HS-5 (cell line): ENCODE results near the gene SRSF2.
"Not testable (repeated sequence)": the region's sequence is repeated elsewhere in the genome, so short reads cannot be mapped to it uniquely, and the experiment has no call there.

Experiments
- DNase-seq: peaks from one replicate; pipeline ENCODE4 v3.0.0-alpha.2; 2012; ENCODE audit warnings: low read depth

The SRSF2 gene

DNA sequence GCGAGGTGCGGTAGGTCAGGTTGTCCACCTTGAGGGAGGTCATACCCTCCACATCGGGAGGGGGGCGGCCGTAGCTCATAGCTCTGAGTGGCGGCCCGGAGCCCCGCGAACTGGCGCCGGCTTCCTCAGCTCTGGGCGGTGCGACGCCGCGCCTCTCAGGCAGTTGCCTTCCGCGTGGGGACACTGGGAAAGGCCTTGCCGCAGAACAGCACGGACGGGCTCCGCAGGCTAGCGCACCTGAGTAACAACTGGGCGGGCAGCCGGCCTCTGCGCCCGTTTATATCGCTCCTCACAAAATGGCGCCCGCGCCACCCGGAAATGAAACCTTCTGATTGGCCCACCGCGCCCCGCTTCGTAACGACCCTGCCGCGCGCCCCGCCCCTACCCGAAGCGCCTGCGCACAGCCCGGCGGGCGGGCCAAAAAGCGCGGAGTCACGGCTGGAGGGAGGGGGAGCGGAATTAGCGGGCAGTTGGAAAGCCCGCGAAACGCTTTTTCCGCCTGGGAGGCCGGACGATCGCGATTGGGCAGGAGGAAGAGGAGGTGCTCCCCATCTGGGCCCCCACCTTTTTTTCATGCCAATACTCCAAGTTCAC is at the start of gene SRSF2:
Gene SRSF2, minus strand, starts transcription at position 250 of the 594 bp plus-strand sequence. Its CDS starts 171 bp downstream, at position 79.
- DNase-seq = peak; percentile 92

GRCh38 chr17:76784926-76785325 is 47.8 kb upstream of the SRSF2 start:
- DNase-seq = no peak

- no peak for DNase-seq
Measured at GRCh38 chr17:76783146-76783545, 46.0 kb upstream of the SRSF2 start.

DNA sequence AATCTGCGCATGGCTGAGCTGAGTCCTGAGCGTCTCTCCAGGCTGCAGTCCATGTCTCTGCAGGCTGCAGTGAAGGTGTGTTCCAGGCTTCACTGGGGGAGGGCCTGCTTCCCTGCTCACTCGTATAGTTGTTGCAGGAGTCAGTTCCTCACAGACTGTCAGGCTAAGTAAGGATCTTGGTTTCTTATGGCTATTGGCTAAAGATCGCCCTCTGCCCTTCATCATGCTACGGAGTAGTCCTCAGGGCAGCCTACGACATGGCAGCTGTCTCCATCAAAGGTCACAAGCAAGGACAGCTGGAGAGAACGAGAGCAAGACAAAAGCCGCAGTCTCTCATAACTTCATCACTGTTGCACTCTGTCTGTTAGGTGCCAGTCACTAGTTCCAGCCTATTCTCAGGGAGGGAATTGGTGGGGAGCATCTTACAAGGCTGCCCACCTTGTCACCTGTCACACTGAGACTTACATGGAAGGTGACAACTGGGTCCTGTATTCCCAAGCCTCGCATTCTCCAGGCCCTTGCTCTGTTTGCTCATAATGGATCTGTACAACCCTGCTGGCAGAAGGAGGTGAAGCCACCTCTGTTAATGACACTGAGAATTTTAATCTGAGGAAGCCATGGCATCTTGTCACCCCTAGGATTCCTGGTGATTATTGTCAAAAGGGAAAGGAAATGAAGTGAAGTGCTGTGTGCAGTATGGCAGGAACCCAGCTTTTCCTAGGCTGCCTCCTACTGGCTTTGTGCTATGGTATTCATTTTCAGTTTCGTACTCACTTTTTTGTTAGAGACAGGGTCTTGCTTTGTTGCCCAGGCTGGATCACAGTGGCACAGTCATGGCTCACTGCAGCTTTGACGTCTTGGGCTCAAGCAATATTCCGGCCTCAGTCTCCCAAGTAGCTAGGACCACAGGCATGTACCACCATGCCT is 44.2 kb upstream of the SRSF2 start:
- no peak for DNase-seq

DNA sequence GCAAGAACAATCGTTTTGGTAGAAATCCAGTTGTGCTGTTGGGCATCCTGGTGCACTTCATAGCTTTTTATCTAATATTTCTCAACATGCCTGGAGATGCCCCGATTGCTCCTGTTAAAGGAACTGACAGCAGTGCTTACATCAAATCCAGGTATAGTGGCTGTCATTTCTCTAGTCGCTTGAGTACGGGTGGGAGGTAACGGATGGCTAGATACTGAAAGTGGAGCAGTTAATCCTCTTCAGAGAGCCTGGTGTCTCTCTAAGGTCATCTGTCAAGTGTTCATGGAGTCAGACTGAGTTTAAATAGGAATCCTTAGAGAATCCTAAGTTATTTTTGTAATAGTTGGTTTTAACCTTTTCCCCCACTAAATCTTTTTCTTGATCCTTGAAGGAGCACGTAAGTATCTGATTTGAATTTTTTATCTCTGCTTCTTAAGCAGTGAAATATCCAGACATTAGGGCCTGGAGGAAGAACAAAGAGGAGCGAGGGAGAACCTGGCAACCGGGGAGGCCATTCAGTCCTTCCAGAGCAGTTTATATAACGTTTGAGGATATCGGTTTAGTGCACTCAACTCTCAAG is 38.0 kb upstream of the SRSF2 start:
- no peak for DNase-seq

- peak; percentile 77 for DNase-seq
Measured at GRCh38 chr17:76772842-76773525, 35.9 kb upstream of the SRSF2 start.

DNA sequence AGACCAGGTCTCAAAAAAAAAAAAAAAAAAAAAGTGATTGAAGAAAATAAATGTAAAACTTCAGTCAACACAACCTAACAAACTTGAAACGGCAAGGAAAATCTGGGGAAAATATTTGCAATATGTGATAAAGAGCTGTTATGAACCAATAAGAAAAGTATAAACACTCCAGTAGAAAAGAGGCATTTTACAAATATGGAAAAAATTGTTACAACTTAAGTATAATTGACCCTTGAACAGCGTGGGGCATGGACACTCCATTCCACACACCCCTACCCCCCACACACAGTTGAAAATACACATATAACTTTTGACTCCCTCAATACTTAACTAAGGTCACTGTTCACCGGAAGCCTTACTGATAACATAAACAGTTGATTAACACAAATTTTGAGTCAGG is 21.4 kb upstream of the SRSF2 start:
- DNase-seq = no peak

DNA sequence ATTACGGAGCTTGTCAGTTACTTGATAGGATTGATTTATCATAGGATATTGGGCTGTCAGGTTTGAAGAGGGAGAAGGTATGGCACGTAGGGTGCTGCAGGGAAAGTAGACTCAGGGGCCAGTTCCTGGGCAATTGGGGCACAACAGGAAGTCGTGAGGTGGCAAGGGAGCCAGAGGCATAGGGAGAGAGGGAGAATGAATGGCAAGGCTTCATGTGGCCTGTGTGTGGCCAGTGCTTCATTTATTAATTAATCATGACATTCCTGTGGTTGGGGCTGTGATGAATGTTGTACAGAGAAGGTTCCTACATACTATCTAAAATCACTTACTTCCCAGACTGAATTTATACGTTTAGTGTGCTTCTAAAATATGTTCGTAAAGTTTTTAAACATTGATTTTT is 20.1 kb upstream of the SRSF2 start:
- DNase-seq = no peak

GRCh38 chr17:76755285-76755684 is 18.2 kb upstream of the SRSF2 start:
- no peak for DNase-seq

DNA sequence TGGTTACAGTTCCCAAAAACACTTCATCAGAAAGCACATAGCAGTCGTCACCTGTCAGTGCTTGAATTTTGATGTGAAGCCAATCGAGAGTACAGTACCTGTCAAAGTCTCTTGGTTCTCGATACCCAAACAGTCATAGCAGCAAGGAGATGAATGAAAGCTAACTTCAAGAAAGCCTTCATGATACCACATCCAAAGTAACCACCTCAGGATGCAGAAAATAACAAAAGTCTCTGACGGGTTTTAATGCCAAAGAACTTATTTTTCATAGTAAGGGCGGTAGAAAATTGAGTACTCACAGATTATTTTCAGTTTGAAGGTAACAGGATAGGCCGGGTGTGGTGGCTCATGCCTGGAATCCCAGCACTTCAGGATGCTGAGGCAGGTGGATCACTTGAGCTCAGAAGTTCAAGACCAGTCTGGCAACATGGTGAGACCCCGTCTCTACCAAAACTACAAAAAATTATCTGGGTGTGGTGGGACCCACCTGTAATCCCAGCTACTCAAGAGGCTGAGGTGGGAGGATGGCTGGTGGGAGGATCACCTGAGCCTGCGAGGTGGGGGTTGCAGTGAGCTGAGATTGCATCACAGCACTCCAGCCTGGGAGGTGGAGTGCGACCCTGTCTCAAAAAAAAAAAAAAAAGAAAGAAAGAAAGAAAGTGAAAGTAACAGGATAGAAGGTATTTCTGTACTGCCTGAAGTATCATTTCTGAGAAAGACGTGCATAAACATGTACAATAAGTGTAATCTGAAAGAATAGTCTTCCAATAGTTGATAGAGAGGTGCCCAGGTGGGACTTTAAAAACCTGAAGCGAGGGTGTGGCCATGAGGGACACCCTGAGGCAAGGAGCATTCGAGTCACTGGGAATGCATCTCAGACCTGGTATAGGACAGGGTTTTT is 16.2 kb upstream of the SRSF2 start:
- DNase-seq = no peak

DNA sequence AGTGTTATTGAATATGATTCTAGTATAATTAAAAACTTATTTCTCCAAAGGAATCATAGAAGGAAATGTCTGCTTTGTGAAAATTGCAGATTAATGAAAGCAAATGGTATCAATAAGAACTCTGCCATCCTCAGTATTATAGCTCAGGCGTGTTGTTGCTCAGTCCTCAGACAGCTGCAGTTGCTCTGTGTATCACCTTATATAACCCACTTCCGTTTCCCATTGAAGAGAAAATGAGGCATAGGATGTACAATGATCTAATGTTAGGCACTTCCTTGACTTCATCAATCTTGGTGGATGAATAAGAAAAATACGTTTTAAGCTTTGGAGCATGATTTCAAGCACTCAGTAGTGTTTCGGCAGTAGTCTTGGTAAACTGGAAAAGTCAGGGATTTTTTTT is 14.9 kb upstream of the SRSF2 start:
- no peak for DNase-seq

GRCh38 chr17:76751416-76751993 is 14.4 kb upstream of the SRSF2 start:
- DNase-seq = no peak

- no peak for DNase-seq
Measured at GRCh38 chr17:76748657-76749056, 11.5 kb upstream of the SRSF2 start.

- no peak for DNase-seq
Measured at GRCh38 chr17:76747716-76748363, 10.7 kb upstream of the SRSF2 start.

DNA sequence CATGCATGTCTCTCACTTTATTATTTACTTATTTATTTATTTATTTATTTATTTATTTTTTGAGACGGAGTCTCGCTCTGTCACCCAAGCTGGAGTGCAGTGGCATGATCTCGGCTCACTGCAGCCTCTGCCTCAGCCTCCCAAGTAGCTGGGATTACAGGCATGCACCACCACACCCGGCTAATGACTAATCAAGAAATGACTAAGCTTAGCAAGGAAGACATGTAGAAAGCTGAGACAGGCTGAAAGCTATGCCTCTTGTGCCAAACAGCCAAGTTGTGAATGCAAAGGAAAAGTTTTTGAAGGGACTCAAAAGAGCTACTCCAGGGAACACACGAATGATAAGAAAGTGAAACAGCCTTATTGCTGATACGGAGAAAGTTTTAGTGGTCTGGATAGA is 8.7 kb upstream of the SRSF2 start:
- not testable (repeated sequence) for DNase-seq

GRCh38 chr17:76744747-76745146 is 7.6 kb upstream of the SRSF2 start:
- DNase-seq = no peak

DNA sequence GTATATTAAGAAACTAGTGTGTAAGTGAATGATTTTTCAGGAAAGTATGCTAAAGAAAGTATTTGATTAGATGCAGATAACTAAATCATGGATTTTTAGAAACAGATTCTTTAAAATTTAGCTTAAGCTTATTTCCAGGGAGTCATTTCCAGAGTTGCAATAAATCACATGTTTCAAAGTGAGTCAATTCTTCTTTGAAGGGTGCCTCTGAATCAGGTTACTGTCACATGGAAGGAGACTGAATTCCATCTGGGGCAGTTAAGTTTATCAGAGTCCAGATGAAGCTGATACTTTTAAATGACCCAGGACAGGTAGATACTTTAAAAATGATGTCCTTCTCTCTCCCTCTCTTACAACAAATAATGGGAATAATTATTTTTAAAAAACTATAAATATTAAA is 5.8 kb upstream of the SRSF2 start:
- DNase-seq = no peak

DNA sequence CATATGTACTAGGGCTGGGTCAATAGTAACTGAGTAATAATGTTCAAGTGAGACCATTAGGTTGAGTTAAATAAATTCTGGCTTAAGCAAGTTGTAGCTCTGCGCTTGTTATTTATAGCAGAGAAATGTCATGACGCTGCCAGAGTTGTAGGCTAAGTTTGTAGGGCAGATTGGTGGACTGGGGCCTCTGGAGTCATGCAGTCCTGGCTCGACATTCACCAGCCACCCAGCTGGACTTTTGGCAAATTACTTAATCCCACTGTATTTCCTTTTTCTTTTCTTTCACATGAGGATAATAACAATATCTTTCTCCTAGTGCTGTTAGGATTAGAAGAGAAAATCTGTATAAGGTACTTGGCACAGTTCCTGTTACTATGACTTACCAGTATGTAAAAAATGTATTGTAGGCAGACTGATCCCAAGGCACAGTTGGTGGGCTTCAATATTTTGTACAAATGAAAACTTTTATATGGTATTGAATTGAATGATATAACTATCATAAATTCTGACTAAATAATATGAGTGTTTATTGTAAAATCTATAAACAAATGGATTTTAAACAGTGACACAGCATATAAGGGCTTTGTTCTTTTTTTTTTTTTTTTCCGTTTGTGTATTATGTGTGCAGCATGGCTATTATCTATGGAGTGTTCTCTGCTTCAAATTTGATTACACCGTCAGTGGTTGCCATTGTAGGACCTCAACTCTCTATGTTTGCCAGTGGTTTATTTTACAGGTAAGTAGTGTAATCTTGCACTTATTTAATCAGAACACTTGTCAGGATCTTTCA is 3.4 kb upstream of the SRSF2 start:
- no peak for DNase-seq

DNA sequence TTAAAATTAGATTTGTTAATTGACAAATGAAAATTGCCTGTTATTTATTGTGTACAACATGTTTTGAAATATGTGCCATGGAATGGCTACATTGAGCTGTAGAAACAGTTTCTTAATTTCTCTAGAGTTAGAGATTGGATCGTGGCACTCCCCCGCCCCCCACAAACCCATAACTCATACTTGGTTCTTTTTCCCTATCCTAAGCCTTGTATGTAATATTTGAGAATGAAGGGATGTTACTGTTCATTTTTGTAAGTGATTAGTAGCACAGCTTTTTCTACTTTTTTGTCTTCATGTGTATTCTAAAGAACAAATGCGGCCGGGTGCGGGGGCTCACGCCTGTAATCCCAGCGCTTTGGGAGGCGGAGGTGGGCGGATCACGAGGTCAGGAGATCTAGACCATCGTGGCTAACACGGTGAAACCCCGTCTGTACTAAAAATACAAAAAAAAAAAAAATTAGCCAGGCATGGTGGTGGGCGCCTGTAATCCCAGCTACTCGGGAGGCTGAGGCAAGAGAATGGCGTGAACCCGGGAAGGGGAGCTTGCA is 2.5 kb upstream of the SRSF2 start:
- not testable (repeated sequence) for DNase-seq

DNA sequence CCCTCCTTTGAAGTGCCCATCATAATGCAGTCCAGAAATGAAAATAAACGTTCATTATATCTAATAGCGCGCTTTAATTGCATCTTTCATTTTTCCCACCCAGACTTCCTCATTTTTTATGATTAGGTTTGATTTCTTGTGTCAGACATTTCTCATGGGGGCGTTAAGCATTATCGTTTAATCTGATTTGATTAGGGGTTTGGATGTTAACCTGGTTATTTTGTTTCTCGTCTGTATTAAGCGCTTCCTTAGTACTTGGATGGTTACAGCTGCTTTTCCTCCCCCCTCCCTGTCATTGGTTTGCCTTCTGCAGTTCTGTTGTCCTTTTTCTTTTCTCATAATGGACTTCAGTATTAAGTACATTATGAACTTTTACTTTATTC is 1.3 kb upstream of the SRSF2 start:
- DNase-seq = no peak
